Measurements from ENCODE around the gene ARHGAP30. TPM values are rescaled to one million over a fixed set of nuclear protein-coding genes. Genes with fewer than 3 reads are reported as not detected.

Gene ARHGAP30
- total RNA-seq, 1 donor from 2014 or later, result not detected

GRCh38 chr1:161079436-161080110, 9.9 kb upstream of the ARHGAP30 start:
- Mint-ChIP-seq H3K4me3 (ENCODE audit: unreplicated experiment) (no peak overlapping the region), H3K9me3 (ENCODE audit: unreplicated experiment) (peaks cover 16% of the 10 kb centered on the region), H3K4me1 (ENCODE audit: low read depth, unreplicated experiment) (peaks cover 14% of the 10 kb centered on the region), H3K36me3 (ENCODE audit: unreplicated experiment) (peaks cover 5% of the 10 kb centered on the region), H3K27ac (ENCODE audit: unreplicated experiment) (no peak overlapping the region), H3K27me3 (ENCODE audit: unreplicated experiment) (peaks cover 24% of the 10 kb centered on the region)
- no peak for TF ChIP-seq CTCF (IDR thresholded peaks at IDR 0.05; ENCODE audit: partially characterized antibody, unreplicated experiment)
- no peak for DNase-seq

- Mint-ChIP-seq H3K36me3 (ENCODE audit: unreplicated experiment) (peaks cover 5% of the 10 kb centered on the region), H3K4me1 (ENCODE audit: low read depth, unreplicated experiment) (peaks cover 14% of the 10 kb centered on the region), H3K27ac (ENCODE audit: unreplicated experiment) (no peak overlapping the region), H3K4me3 (ENCODE audit: unreplicated experiment) (no peak overlapping the region), H3K9me3 (ENCODE audit: unreplicated experiment) (peaks cover 18% of the 10 kb centered on the region), H3K27me3 (ENCODE audit: unreplicated experiment) (peaks cover 18% of the 10 kb centered on the region)
- TF ChIP-seq CTCF (IDR thresholded peaks at IDR 0.05; ENCODE audit: partially characterized antibody, unreplicated experiment), result no peak
- no peak for DNase-seq
Measured at GRCh38 chr1:161077426-161077825, 7.7 kb upstream of the ARHGAP30 start.

- Mint-ChIP-seq H3K27ac (ENCODE audit: unreplicated experiment) (no peak overlapping the region), H3K27me3 (ENCODE audit: unreplicated experiment) (peaks cover 18% of the 10 kb centered on the region), H3K9me3 (ENCODE audit: unreplicated experiment) (peaks cover 16% of the 10 kb centered on the region), H3K4me1 (ENCODE audit: low read depth, unreplicated experiment) (peaks cover 14% of the 10 kb centered on the region), H3K4me3 (ENCODE audit: unreplicated experiment) (no peak overlapping the region), H3K36me3 (ENCODE audit: unreplicated experiment) (peaks cover 5% of the 10 kb centered on the region)
- TF ChIP-seq CTCF (IDR thresholded peaks at IDR 0.05; ENCODE audit: partially characterized antibody, unreplicated experiment), result no peak
- no peak for DNase-seq
Measured at GRCh38 chr1:161076410-161076809, 6.7 kb upstream of the ARHGAP30 start.

- Mint-ChIP-seq H3K4me1 (ENCODE audit: low read depth, unreplicated experiment) (no peaks in the 10 kb centered on the region), H3K27me3 (ENCODE audit: unreplicated experiment) (peaks cover 10% of the 10 kb centered on the region), H3K27ac (ENCODE audit: unreplicated experiment) (no peak overlapping the region), H3K36me3 (ENCODE audit: unreplicated experiment) (peaks cover 5% of the 10 kb centered on the region), H3K9me3 (ENCODE audit: unreplicated experiment) (peaks cover 7% of the 10 kb centered on the region), H3K4me3 (ENCODE audit: unreplicated experiment) (no peak overlapping the region)
- TF ChIP-seq CTCF (IDR thresholded peaks at IDR 0.05; ENCODE audit: partially characterized antibody, unreplicated experiment), result no peak
- DNase-seq, result no peak
Measured at GRCh38 chr1:161074676-161075368, 5.1 kb upstream of the ARHGAP30 start.

Data from glutamatergic neuron (in vitro differentiated cells).